Adipocyte (in vitro differentiated cells): Measurements from ENCODE around the gene NRCAM.

ENCODE experiments used
- DNase-seq: peaks from one replicate; pipeline ENCODE4 v3.0.0-alpha.2; 2015; ENCODE audit warnings: low read depth
- H3K27me3 ChIP-seq: replicated peaks from 2 replicates; pipeline ENCODE4 v1.7.0; 2013; ENCODE audit warnings: mild to moderate bottlenecking, low read length, moderate library complexity; ENCODE audit not compliant: control insufficient read depth, insufficient read depth
- H3K36me3 ChIP-seq: 2 replicates; pipeline ENCODE4 v1.7.0; 2013; ENCODE audit warnings: low read length, mild to moderate bottlenecking, moderate library complexity; ENCODE audit not compliant: control insufficient read depth, insufficient read depth, severe bottlenecking
- H3K4me1 ChIP-seq: 2 replicates; pipeline ENCODE4 v1.7.0; 2013; ENCODE audit warnings: mild to moderate bottlenecking, low read length, moderate library complexity; ENCODE audit not compliant: control insufficient read depth, insufficient read depth
- H3K4me3 ChIP-seq: 2 replicates; pipeline ENCODE4 v1.7.0; 2013; ENCODE audit warnings: mild to moderate bottlenecking, low read length, moderate library complexity
- H3K9ac ChIP-seq: 2 replicates; pipeline ENCODE4 v1.7.0; 2013; ENCODE audit warnings: mild to moderate bottlenecking, low read length, moderate library complexity
- H3K9me3 ChIP-seq: 2 replicates; pipeline ENCODE4 v1.7.0; 2013; ENCODE audit warnings: mild to moderate bottlenecking, low read length, moderate library complexity; ENCODE audit not compliant: control insufficient read depth

NRCAM gene

DNA sequence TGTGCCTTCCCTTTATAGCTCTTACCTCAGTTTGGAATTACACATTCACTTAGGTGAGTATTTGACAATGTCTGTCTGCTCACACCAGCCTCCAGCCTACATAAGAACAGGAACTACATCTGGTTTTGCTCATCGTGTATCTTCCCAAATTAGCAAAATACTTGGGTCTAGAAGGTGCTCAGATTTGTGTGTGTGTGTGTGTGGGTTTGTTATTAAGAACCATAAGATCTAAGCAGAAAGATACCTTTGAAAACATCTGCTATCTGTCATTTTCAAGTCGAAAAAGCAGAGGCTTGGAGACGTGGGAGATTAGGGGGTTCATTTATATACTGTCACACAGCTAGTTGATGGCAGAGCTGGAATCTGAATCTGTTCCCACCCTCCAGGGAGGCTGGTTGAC, 311.3 kb downstream of the NRCAM start:
- Histone ChIP-seq H3K4me3 (no peak overlapping the region), H3K9ac (no peak overlapping the region), H3K4me1 (peaks cover 19% of the 10 kb centered on the region), H3K36me3 (peaks cover 31% of the 10 kb centered on the region), H3K9me3 (no peaks in the 10 kb centered on the region), H3K27me3 (no peaks in the 10 kb centered on the region)
- no peak for DNase-seq

DNA sequence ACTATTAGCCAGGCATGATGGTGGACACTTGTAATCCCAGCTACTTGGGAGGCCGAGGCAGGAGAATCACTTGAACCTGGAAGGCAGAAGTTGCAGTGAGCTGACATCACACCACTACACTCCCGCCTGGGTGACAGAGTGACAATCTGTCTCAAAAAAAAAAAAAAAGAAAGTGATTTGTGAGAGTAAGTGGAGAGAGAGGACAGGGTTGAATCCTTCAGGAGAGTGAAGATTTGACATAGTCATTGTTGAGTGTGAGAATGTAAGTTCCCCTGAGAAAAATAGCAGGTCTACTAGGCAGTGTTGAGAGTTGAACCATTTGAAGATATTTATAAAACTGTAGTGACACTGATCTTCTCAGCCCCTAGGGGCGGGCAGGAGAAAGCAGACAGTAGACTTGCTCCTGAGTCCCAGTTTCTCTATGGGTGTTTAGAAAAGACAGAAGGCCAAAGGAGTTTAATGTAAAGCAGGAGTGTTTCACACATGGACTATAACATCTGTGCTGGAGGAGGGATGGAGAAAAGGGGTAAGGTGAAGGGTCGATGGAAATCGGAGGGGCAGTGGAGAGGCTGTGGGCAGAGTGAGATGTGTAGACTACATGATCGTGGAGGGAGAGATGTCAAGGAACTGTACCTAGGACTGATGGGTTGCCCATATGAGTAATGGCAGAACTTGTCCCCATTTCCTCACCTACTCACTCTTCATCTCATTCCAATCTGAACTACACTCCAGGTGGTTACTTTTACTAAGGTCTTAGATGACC, 312.4 kb downstream of the NRCAM start:
- Histone ChIP-seq H3K4me1 (peaks cover 10% of the 10 kb centered on the region), H3K9me3 (no peaks in the 10 kb centered on the region), H3K27me3 (no peaks in the 10 kb centered on the region), H3K9ac (no peak overlapping the region), H3K36me3 (peaks cover 20% of the 10 kb centered on the region), H3K4me3 (no peak overlapping the region)
- DNase-seq = no peak

DNA sequence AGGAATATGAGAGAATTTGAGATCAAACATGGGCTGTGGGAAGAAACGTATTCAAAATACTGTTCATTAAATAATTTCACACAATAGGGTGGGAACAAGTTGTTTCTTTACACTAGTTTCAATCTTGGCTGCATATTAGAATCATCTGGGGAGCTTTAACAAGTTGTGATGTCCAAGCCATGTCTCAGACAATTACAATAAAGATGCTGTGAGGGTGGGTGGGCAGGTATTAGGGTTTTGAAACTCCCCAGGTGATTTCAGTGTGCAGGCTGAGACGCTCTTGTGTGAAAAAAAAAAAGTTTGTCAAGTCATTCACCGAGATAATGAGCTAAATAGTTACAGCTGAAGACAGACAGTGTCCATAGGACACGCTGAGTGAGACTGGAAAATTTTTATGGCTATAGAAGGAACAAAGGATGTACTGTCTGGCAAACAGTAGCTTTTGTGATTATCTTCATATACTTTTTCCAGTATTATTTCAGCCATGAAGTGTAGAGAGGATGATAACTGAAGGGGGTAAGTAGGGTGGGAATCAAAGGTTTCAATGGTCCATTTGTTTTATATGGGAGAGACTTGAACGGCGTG, 313.5 kb downstream of the NRCAM start:
- no peak overlapping the region for H3K9ac ChIP-seq
- H3K9me3 ChIP-seq = no peaks in the 10 kb centered on the region
- H3K27me3 ChIP-seq = no peaks in the 10 kb centered on the region
- DNase-seq = no peak
- peaks cover 10% of the 10 kb centered on the region for H3K36me3 ChIP-seq
- H3K4me3 ChIP-seq = no peak overlapping the region
- peaks cover 8% of the 10 kb centered on the region for H3K4me1 ChIP-seq

DNA sequence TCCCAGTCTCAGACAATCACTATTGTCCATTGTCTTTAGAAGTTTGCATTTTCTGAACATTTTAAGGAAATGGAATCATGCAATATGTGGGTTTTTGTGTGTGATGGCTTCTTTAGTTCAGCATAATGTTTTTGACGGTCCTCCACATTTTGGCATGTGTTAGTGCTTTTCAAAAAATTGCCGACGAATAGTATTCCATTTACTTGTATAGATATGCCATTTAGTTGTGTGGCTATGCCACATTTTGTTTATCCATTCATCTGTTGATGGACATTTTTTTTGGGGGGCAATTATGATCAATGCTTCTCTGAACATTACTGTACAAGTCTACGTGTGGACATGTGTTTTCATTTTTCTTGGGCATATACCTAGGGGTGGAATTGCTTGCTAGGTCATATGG, 314.1 kb downstream of the NRCAM start:
- H3K9ac ChIP-seq = no peak overlapping the region
- DNase-seq = no peak
- H3K36me3 ChIP-seq = peaks cover 5% of the 10 kb centered on the region
- no peaks in the 10 kb centered on the region for H3K27me3 ChIP-seq
- H3K4me3 ChIP-seq = no peak overlapping the region
- peaks cover 8% of the 10 kb centered on the region for H3K4me1 ChIP-seq
- H3K9me3 ChIP-seq = no peaks in the 10 kb centered on the region

DNA sequence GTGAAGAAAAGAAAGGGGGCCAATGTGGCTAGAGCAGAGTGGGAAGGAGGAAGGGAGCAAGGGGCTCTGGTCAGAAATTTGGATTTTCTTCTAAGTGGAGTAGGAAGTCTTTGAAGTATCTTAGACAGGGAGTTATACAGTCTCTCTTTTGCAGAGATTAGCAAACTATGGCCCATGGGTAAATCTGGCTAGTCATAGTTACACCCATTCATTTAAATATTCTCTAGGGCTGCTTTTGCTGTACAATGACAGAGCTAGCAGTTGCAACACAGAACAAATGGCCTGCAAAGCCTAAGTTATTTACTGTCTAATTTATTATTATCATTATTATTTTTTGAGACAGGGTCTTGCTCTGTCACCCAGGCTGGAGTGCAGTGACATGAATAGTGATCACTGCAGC, 315.6 kb downstream of the NRCAM start:
- Histone ChIP-seq H3K9ac (no peak overlapping the region), H3K9me3 (no peaks in the 10 kb centered on the region), H3K4me3 (no peak overlapping the region), H3K4me1 (peaks cover 4% of the 10 kb centered on the region), H3K36me3 (no peaks in the 10 kb centered on the region), H3K27me3 (no peaks in the 10 kb centered on the region)
- peak; percentile 23 for DNase-seq

DNA sequence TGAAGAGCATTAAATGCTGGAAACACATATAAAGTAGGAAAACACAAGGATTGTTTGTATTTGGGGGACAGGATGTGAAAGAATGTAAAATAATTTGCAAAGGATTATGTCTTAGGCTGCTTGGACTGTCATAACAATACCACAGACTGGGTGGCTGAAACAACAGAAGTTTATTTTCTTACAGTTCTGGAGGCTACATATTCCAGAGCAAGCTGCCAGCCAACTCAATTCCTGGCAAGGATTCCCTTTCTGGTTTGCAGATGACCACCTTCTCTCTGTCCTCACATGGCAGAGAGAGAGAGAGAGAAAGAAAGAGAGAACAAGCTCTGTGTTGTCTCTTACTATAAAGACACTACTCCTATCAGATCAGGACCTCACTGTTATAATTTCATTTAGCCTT, 317.3 kb downstream of the NRCAM start:
- no peak overlapping the region for H3K4me3 ChIP-seq
- peak; percentile 51 for DNase-seq
- no peaks in the 10 kb centered on the region for H3K36me3 ChIP-seq
- H3K9me3 ChIP-seq = no peaks in the 10 kb centered on the region
- H3K4me1 ChIP-seq = peaks cover 4% of the 10 kb centered on the region
- H3K27me3 ChIP-seq = no peaks in the 10 kb centered on the region
- H3K9ac ChIP-seq = no peak overlapping the region

DNA sequence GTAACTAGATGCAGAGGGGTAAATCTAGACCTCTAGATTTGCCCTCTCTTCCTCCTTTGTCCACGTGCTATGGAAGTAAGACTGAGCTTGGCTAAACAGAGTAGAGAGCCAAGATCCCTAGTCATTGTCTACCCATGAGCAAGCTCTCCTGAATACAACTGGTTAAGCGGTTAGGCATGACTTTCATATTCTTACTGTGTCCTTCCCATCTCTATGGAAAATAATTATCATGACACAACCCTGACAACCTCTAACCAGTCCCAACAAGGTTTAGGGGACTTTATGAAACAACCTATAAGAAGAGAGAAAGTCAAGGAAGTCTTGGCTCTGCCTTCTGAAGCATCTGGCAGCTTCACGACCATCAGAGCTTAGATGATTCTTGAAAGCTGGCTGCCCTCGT, 318.2 kb downstream of the NRCAM start:
- Histone ChIP-seq H3K4me1 (peaks cover 4% of the 10 kb centered on the region), H3K9ac (no peak overlapping the region), H3K36me3 (no peaks in the 10 kb centered on the region)

DNA sequence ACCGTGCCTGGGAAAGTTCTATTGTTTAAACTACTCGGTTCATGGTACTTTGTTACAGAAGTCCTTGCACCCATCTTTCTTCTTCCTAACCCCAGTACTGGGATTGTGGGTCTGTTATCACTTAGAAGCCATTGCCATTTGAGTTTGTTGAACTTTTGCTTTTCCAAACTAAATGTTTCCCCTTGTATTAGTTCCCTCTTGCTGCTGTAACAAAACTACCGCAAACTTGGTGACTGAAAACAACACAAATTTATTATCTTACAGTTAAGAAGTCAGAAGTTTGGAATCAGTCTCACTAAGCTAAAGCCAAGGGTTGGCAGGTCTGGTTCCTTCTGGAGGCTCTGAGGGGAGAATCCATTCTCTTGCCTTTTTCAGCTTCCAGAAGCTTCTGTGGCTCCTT, 319.2 kb downstream of the NRCAM start:
- Histone ChIP-seq H3K9ac (no peak overlapping the region), H3K4me1 (peaks cover 4% of the 10 kb centered on the region), H3K9me3 (no peaks in the 10 kb centered on the region), H3K27me3 (no peaks in the 10 kb centered on the region), H3K4me3 (no peak overlapping the region), H3K36me3 (no peaks in the 10 kb centered on the region)
- DNase-seq = no peak

More for the DNA sequence above, 318.2 kb downstream of the NRCAM start:
- no peak for DNase-seq
- Histone ChIP-seq H3K27me3 (no peaks in the 10 kb centered on the region), H3K9me3 (no peaks in the 10 kb centered on the region), H3K4me3 (no peak overlapping the region)

DNA sequence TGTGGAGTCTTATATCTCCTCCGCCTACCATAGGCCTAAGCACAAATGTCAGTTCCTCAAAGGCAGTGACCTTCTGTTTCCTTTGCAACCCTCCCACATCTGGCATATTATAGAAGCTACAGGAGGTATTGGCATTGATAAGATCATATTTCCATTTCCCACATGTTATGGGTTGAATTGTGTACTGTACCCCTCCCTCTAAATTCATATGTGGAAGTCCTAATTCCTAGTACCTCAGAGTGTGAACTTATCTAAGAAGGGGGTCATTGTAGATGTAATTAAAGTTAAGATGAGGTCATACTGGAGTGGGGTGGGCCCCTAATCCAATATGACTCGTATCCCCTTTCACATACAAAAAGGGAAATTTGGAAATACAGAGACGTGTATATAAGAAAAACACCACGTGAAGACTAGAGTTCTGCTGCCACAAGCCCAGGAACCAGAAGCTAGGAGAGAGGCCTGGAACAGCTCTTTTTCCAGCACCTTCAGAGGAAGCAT, 320.0 kb downstream of the NRCAM start:
- no peak for DNase-seq

DNA sequence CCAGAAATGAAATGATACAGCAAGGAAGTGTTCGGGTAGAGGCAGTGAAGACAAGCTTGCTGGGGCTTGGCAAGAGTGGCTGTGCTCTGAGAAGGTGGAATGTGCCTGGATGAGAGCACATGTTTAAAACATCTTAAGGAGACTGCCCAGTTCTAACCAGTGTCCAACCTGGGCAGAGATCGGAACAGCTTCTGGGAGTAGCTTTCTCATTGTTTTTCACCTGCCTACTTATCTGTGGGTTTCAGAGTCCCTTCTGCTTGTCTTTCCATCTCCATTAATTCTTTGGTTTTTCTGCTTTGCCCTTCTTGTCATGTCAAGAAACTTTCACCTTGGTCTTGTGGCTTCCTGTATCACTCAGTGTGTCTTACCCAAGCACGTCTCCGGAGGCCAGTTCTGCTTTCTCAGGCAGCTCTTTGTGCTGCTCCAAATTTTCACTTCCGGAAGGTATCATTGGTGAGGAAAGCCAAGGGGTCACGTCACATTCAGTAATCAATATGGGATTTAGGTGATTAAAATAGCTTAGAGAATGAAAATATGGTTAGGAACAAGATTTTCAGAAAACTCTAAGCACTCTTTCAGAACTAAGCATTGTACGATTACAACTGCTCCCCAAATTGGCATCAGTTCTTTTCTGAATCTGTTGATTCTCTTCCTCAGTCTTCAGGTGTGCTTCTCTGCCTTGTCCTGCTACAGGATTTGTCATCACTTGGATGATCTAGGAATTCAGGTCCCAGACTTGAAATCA, 320.6 kb downstream of the NRCAM start:
- Histone ChIP-seq H3K4me1 (peaks cover 3% of the 10 kb centered on the region), H3K27me3 (no peaks in the 10 kb centered on the region), H3K36me3 (no peaks in the 10 kb centered on the region), H3K4me3 (no peak overlapping the region), H3K9me3 (no peaks in the 10 kb centered on the region), H3K9ac (no peak overlapping the region)
- DNase-seq = no peak

More for the DNA sequence above, 320.0 kb downstream of the NRCAM start:
- H3K9me3 ChIP-seq = no peaks in the 10 kb centered on the region
- no peaks in the 10 kb centered on the region for H3K36me3 ChIP-seq
- no peak overlapping the region for H3K9ac ChIP-seq
- no peak overlapping the region for H3K4me3 ChIP-seq
- peaks cover 4% of the 10 kb centered on the region for H3K4me1 ChIP-seq
- no peaks in the 10 kb centered on the region for H3K27me3 ChIP-seq

DNA sequence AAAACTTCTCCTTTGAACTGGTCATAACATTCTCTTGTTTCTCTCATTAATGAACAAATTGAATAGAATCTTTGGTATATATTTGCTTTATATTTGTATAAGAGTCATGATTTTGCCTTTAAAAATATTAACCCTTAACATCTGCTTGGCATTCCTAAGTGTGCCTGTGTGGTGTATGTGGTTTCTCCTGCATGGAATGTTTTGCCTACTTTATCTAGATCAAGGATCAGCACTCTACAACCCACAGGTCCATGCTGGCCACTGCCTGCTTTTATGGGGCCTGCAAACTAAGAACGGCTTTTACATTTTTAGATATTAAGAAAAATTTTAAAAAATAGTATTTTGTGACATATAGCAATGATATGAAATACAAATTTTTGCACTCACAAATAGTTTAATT, 321.8 kb downstream of the NRCAM start:
- Histone ChIP-seq H3K9ac (no peak overlapping the region), H3K9me3 (no peaks in the 10 kb centered on the region), H3K4me1 (peaks cover 6% of the 10 kb centered on the region), H3K4me3 (no peak overlapping the region), H3K27me3 (no peaks in the 10 kb centered on the region), H3K36me3 (no peaks in the 10 kb centered on the region)
- DNase-seq = no peak
